Right lobe of liver (tissue), 4 donors: Measurements from ENCODE around the gene MACO1.

Experiments used
- CTCF ChIP-seq, 4 donors: fragments of 200-600 bp in 3 of 4; fragments of 450-650 bp in 1 of 4; IDR thresholded peaks; one replicate each; pipeline versions ENCODE4 v1.5.1 to v1.8.0; 2016 to 2022; ENCODE audit warnings: antibody characterized with exemption in 4 of 4, mild to moderate bottlenecking in 2 of 4
- POLR2A ChIP-seq: fragments of 450-650 bp; IDR thresholded peaks from one replicate; pipeline ENCODE4 v1.6.1; 2017; ENCODE audit warnings: antibody characterized with exemption, mild to moderate bottlenecking
- donor health status: DM: no; HTN: no; CAD: no.
- donor health status: DM: no; HTN: no; CAD: no.
- donor health status: DM: no; HTN: yes; CAD: no.

GRCh38 chr1:25472471-25472870 lies 41.8 kb downstream of the MACO1 start:
- no peak for TF ChIP-seq CTCF (IDR thresholded peaks at IDR 0.05)
- no peak for TF ChIP-seq POLR2A
